Right hindlimb (tissue), 1 donor: ENCODE results near the gene CEBPZOS.

Experiments used
- DNase-seq: peaks from one replicate; pipeline ENCODE4 v3.0.0-alpha.2; 2018

Gene CEBPZOS

DNA sequence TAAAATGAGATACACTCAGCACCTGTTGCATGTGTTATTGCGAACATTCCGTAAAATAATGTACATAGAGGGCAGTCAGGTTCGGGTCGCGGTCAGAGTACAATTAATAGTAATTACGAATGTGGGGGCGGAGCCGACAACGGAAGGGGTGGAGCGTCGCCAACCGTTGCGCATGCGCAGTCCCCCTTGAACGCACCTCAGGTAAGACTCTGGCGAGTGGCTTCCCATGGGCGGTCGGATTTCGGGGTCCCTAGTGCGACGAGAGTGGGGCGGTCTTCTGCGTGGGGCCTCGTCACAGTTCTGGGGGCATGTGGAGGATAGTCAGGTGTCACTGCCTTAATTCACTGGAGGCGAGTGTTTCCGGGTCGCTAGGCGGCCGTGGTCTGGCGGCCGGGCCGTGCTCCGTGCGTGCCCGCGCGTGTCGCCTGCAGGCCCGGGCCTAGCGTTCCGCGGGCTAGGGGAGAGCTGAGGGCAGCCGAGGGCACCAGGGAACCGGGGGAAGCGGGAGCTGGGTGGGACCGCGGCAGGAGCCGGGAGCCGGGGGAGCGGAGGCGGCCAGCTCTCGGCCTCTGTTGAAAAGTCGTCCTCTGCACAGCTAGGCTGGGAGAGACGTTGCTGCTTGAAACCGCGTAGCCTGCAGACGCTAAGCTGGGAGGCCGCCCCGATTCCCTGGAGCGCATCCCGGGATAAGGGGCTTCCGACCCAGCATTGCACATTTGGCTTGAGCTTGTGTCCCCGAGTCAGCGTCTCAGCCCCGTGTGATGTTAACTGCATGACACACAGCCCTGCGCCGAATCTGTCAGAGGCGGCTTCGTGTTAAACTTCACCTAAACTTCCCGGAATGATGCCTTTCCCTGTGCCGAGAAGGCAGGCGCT lies at the start of gene CEBPZOS:
CEBPZOS (plus strand) TSS at position 177 of the 876 bp plus-strand sequence. CDS start 3,209 bp downstream, outside the sequence.
- peak; percentile 88 for DNase-seq

DNA sequence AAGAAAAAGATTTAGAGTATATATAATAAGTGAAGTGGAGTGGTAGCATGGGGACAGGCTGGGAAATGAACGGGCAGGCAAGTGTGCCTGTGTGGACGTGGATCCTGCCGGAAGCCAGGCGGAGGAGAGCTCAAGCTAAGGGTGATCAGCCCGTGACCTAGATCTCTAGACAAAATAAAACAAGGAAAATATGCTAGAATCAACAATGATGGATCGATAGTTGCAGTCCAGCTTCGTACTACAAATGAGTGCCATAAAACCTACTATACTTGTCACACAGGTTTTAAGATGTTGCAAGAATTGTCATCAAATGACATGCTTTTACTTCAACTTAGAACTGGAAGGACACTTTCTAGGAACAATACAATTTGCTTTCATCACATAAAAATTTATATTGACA lies 48.0 kb upstream of the CEBPZOS start:
- DNase-seq = no peak

DNA sequence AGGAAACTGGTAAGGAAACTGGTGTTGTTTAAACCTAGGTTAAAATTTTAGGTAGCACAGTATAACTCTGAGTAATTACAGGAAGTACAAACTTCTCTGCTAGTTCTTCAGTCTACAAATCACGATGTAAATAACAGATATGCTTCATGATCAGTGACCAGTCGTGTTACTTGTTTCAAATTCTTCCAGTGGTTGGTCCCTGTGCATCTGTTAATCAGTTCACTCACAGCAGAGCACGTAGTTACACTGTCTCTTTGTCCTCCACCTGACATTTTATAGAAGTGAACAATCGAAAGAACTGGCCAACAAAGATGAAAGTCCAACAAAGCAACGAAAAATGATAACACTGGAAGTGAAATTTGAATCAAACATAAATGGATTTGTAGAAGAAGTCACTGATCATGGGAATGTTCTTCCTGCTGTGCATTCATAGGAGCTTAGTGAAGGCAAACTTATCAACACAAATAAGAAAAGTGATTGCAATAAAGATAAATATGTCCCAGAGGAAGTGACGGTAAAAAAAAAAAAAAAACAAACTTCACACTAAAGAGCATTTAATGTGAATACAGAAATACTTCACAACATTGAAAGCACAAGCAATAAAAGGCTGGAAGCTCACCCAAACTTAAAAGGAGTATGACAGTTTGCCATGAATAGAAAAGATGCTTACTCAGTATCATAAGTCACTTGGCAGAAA lies 46.5 kb upstream of the CEBPZOS start:
- DNase-seq = no peak

DNA sequence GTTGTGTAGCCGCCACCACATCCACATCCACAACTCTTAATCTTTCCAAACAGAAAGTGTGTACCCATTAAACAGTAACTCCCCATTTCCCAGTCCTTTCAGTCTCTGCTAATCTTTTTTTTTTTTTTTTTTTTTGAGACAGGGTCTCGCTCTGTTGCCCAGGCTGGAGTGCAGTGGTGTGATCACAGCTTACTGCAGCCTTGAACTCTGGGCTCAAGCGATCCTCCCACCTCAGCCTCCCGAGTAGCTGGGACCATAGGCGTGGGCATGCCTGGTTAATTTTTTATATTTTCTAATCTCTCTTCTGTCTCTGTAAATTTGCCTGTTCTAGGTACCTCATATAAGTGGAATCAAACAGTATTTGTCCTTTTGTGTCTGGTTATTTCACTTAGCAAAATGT lies 43.1 kb upstream of the CEBPZOS start:
- DNase-seq = no peak

DNA sequence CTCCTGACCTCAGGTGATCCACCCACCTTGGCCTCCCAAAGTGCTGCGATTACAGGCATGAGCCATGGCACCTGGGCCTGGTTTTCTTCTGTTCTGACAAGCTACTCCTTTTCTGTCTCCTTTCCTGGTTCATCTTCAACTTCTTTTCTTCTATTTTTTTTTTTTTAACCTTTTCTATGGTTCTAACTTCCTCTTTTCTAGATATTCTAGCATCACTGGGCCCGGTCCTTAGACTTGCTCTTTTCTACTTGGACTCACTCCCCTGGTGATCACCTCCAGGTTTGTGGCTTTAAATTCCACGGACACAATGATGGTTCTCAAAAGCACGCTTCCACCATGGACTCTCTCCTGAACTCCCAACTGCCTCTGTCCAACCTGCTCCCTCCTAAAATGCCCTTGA lies 41.5 kb upstream of the CEBPZOS start:
- DNase-seq = no peak

DNA sequence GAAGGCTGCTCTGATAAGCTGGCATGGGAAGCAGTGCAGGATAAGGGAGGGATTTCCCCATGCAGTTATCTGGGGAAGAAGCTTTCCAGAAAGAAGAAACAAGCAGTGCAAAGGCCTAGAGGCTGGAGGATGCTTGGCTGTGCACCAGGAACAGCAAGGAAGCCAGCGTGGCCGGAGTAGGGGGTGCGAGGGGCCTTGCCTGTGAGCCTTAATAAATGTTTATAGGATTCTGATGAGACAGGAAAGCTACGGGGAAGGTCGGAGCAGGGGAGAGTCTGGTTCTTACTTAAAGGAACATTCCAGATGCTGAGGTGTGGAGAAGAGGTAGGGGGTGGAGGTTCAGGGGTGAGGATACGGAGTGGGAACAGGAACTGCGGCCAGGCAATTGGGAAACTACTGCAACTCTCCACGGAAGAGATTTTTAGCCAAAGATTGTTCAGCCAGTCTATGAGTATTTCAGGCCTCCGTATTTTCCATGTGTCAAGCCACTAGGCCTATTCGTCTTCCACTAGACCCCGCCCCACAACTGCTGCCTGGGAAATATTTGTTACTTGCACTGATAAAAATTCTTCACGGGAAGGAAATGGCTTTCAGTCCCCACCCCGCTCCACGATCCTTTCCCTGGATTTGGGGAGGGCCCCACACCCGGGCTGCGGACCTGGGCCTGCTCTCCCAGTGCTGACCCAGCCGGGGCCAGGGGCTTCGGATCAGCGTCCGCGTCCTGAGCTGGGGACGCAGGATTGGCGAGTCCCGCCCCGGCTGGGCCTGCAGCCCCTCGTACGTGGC lies 40.0 kb upstream of the CEBPZOS start:
- peak; percentile 79 for DNase-seq

DNA sequence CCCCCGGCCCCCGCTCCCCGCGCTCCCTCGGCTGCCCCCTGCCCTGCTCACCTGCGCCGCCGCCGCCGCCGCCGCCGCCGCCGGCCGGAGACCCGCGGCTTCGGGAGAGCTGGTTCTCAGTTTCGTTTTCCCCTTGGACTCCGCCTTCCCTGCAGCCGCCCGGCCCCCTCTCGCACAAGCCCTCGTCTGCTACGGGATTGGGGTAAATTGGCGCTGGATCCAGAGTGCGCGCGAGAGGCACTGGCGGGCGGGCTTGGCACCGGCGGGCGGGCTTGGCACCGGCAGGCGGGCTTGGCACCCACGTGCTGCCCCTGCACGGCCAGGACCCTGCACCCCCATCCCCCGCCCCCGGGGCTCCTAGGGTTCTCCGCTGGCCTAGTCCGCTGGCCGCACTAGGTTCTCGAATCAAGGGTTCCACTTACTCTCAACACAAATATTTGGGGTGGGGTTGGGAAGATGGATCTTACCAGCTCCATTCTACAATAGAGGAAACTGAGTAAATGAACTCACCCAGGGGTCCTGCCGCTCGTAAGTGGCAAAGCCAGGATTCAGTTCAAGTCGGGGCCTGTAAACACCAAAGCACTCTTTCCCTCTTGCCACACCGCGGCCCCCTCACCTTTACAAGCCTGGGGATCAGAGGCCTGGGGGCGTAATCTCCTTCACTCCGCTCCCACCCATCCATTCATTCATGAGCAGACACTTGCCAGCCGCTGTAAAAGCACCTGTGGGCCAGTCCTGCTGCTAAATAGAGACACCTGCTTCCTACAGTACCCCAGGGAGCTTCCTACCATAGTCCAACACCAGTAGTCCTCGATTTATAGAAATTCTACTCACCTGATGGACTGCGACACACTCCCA lies 39.2 kb upstream of the CEBPZOS start, which contains the start of gene EIF2AK2:
EIF2AK2 (minus strand) TSS at position 124 of the 858 bp plus-strand sequence. CDS start 9,174 bp downstream, outside the sequence.
- DNase-seq = peak; percentile 93

DNA sequence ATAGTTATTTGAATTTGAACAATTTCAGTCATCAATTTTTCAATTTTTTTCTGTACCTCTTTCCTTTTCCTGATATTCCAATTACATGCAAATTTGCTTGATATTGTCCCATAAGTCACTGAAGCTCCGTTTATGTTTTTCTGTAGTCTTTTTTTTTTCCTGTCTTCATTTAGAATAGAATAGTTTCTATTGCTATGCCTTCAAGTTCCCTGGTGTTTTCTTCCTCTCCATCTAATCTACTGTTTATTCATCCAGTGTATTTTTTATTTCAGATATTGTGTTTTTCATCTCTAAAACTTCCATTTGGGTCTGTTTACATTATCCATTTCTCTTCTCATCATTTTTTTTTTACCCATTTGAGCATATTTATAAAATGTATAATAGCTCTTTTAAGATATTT lies 31.5 kb upstream of the CEBPZOS start:
- no peak for DNase-seq

DNA sequence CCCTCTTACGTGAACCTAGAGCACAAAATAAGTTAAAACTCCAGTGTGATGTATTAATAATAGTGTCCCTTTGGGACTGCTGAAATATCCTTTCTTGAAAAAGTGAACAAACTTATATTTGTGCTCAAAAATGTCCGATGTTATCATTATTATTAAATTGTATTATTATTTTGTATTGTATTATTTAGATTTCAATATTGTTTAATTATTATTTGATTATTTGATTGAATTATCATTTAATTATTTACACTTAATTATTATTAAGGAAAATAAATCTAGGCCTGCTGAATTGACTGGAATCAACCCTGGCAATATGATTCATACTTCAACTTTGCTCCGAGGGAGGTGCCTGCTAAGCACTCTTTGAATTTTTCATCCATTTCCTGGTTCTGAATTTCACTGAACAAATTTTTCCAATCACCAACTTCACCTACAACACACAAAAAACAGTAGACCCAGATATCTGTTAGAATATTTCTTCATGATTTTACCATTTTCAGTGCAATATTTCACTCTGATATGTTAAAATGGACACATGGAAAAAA lies 28.6 kb upstream of the CEBPZOS start:
- no peak for DNase-seq

DNA sequence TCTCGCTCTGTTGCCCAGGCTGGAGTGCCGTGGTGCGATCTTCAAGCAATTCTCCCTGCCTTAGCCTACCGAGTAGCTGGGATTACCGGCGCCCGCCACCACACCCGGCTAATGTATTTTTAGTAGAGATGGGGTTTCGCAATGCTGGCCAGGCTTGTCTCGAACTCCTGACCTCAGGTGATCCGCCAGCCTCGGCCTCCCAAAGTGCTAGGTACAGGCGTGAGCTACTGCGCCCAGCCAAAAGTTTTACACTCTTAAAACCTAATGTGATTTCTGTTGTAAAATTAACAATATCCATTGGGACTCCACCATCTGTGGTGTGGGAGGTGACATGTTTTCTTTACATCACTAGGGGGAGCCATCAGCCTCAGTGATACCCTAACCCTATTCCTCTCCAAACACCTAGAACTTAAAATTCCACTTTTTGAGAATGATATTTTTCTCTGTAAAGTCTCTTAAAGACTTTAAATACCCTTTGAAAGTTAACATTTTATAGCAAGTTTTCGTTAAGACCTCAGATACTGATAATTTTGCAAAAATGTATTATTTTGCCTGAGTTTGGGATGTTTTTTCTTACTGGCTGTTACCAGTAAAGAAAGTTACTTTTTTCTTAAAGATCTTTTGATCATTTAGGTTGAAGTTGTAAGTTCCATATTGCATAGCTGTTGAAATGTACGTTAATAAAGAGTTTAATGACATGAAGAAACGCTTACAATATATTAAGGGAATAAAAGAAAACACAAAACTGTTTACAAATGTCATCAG lies 27.9 kb upstream of the CEBPZOS start:
- DNase-seq = peak; percentile 29

DNA sequence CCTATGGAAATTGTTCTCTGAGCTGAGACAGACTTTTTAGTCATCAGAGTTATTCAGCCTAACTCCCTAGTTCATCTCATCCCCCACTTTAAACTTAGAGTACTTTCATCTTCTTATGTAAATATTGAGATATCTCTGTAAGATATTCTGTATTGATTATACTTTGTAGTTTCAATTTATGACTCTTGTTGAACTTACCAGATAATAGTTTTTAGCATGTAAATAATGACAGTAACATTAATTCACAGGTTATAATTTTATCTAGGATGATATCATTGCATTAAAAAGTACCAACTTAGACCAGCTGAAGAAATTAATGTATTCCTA lies 24.7 kb upstream of the CEBPZOS start:
- DNase-seq = no peak

DNA sequence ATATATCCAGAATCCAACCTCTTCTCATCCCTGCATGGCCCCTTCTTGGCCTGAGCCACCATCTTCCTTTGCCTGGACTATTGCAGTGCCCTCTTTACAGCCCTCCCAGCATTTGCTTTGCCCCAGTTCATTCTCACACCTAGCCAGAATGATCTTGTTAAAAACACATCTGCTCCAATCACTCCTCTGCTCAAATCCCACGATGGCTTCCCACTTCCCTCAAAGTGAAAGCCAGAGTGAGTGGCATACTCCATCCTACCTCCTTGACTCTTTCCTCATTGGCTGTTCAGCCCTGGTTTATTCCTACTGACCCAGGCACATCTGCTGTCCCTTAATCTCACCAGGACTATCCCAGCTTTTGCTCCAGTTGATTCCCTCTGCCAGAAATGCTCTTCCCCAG lies 22.6 kb upstream of the CEBPZOS start:
- no peak for DNase-seq

DNA sequence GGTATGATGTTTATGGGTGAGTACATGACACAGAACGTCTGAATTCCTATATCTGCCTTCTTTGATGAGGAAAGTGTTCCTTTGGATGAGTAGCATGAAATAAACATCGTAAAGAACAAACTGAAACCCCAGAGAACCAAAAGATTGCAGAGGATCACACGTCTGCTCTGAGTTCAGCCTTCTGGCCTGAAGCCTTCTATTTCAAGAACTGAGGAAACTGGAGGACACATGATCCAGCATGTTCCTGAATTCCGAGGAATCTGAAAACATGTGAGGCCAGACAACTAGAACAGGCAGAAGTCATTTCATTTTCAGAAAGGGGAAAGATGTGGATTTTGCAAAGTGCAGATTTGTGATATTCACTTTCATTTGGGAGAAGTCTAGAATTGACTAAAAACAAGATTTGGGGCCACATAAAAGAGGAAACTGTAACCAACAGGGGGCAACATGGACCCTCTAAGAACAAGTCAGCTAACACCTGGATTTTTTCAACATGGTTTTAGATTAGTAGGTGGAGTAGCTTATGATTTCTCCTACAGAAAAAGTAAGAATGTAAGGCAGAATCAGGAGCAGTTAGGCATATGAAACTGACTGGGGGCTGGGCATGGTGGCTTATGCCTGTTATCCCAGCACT lies 16.2 kb upstream of the CEBPZOS start:
- no peak for DNase-seq

DNA sequence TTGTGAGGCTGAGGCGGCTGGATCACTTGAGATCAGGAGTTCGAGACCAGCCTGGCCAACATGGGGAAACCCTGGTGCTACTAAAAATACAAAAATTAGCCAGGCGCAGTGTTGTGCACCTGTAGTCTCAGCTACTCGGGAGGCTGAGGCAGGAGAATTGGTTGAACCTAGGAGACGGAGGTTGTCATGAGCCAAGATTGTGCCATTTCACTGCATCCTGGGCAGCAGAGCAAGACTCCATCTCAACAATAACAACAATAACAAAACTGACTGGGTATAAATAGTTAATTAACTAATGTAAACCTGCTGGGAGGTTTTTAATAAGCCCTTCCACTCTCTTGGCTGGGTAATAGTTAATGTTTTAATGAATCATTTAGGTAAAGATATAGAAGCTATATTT lies 15.7 kb upstream of the CEBPZOS start:
- no peak for DNase-seq

DNA sequence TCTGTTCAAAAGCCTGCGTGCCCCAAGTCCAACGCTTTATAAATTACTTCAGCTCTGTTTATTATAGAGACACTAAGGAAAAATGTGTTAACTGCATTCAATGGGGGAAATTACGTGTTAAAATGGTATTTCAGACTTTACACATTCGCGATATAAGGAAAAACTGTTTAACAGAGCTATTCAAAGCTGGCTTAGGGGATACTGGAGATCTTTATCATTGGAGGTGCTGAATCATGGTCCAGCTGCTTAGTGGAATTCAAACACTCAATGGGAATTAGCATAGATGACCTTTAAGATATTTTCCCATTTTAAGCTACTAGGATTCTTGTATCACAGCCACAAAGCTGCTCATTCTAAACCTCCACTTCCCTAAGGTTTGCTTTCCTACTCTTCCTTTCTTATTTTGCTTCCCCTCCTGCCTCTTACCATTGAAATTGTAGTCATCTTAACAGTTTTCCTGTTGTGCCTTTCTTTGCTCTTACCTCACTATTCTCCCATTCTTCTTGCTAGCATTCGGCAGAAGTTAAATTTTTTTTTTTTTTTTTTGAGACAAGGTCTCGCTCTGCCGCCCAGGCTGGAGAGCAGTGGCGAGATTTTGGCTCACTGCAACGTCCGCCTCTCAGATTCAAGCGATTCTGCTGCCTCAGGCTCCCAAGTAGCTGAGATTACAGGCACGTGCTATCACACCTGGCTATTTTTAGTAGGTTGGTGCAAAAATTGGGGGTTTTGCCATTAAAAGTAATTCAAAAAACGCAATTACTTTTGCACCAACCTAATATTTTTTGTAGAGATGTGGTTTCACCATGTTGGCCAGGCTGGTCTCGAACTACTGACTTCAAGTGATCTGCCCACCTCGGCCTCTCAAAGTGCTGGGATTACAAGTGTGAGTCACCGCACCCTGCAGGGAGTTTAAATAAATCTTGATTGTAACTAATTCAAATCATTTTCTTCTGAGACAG lies 14.3 kb upstream of the CEBPZOS start:
- DNase-seq = no peak

DNA sequence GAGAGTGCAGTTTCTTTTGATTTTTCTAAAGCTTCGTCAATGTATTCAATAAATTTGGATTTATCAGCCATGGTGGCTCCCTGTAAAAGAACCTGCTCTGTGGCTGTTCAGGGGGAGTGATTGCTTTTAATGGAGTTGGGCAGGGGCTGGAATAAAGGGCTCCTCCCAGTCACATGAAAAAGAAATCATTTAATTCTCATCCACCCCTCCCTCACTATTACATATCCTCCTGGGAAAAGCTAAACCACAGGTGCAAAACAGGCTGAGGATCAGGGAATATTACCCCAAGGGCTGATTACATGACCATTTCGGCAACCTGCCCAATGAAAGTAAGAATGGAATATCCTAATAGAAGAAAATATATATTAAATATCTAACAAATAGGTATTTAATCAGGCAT lies 7.7 kb upstream of the CEBPZOS start, which contains the start of gene SULT6B1:
SULT6B1 (minus strand) TSS at position 101 of the 400 bp plus-strand sequence; CDS start at position 71, 30 bp downstream.
- no peak for DNase-seq

DNA sequence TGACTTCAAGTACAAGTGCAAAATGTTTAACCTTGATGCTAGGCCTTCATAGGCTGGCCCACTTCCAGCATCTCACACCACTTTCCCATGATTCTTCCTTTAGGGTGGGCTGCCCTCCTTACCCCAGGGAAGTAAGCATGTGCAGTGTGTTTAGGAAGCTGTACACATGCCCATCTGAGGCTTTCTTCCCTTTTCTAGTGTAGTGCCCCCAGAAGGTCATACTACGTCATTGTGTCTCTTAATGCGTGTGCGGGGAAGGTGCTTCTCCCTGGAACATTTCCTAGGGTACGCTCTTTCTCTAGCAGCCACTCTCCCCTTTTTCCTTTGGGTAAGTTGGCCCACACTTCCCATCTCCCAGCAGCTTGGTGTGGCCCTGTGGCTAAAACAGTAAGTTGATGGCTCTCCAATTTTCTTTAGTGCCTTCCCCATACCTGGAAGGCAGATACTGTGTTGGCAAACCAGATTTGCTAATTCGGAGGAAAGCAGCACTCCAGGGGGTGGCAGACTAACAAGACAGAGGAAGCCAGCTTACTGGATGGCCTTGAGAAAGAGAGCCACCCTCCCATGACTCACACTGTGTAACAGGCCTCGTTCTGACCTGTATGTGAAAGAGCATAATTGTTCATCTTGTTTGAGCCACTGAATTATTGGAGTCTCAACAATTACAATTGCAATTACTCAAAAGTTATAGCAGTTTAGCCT lies 6.7 kb upstream of the CEBPZOS start:
- DNase-seq = no peak

DNA sequence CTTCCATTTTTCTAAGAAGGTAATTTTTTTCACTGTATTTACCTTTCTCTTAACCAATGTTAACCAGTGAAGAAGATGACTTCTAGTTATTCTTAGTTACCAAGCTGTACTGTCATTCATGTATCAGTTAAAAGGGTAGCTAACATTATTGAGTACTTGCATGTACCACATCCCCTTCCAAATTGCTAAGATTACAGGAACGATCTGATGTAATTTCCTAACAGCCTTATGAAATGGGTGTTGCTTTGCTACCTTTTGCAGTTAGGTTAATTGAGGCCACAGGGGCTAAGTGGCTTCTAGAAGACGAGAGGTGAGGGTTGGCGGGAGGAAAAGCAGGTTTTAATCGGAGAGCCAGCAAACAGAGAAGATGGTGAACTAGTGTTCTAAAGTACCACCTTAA lies 6.0 kb upstream of the CEBPZOS start:
- DNase-seq = no peak

DNA sequence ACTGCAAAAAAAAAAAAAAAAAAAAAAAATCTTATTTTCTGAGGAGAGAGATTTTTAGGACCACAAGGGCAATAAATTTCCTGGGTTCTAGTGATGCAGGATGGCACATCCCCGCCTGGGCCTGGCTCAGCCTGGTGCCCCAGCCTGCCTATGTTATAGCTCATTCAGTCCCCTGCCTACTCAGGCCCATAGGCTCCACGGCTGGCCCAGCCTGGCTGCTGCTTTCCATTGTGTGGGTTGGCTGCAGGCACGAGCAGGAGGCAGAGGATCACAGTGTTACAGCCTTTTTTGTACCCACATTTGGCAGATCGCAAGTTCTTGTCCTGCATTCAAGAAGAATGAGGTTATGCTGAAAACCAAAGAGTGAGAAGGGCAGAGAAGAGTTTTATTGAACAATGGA lies 5.0 kb upstream of the CEBPZOS start:
- DNase-seq = no peak
